ENCODE measurements around the gene APRT. TPM values are rescaled to one million over a fixed set of nuclear protein-coding genes. Genes with fewer than 3 reads are reported as not detected.
A peak's percentile ranks its signal among the peaks of the same experiment; 100 is the strongest.
"Not testable (repeated sequence)": the region's sequence is repeated elsewhere in the genome, so short reads cannot be mapped to it uniquely, and the experiment has no call there.

APRT gene
- total RNA-seq, 1 donor, result 70.8 TPM

DNA sequence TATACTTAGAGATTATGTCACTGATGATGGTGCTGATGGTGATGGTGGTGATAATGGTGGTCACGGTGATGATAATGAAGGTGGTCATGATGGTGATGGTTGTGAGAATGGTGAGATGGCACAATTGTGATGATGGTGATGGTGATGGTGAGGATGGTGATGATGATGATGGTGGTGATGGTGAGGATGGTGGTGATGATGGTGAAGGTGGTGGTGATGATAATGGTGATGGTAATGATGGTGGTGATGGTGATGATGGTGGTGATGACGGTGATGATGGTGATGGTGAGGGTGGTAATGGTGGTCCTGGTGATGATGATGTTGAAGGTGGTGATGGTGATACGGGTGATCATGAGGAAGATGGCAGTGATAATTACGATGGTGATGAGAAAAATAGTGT, 13.7 kb downstream of the APRT start:
- H3K27me3 ChIP-seq (ENCODE audit: insufficient read depth, low read length), result no peaks in the 10 kb centered on the region
- peaks cover 53% of the 10 kb centered on the region for H3K4me1 ChIP-seq (ENCODE audit: insufficient read depth, low read length)
- H3K9me3 ChIP-seq (ENCODE audit: low read depth, low read length), result no peaks in the 10 kb centered on the region
- no peak overlapping the region for H3K4me3 ChIP-seq (ENCODE audit: low read length)

DNA sequence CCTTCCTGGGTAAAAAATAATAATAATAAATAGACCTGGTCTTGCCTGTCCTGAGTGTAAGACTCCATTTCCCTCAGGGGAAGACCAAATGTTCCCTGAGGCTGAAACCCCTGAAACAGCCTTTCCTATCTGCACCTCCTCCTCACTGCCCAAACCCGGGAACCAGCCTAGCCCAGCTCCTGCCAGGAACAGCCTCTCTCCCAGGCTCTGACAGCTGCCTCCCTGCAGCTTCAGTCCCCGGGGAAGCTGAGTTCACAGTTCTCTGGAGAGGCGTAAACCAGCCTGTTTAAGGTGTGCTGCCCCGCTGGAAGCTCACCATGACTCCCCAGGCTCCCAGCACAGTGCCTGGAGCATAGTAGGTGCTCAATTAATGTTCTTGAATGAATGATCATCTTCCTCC, 15.4 kb downstream of the APRT start:
- no peaks in the 10 kb centered on the region for H3K9me3 ChIP-seq (ENCODE audit: low read depth, low read length)
- H3K4me3 ChIP-seq (ENCODE audit: low read length), result no peak overlapping the region
- H3K4me1 ChIP-seq (ENCODE audit: insufficient read depth, low read length), result peaks cover 53% of the 10 kb centered on the region
- no peaks in the 10 kb centered on the region for H3K27me3 ChIP-seq (ENCODE audit: insufficient read depth, low read length)

DNA sequence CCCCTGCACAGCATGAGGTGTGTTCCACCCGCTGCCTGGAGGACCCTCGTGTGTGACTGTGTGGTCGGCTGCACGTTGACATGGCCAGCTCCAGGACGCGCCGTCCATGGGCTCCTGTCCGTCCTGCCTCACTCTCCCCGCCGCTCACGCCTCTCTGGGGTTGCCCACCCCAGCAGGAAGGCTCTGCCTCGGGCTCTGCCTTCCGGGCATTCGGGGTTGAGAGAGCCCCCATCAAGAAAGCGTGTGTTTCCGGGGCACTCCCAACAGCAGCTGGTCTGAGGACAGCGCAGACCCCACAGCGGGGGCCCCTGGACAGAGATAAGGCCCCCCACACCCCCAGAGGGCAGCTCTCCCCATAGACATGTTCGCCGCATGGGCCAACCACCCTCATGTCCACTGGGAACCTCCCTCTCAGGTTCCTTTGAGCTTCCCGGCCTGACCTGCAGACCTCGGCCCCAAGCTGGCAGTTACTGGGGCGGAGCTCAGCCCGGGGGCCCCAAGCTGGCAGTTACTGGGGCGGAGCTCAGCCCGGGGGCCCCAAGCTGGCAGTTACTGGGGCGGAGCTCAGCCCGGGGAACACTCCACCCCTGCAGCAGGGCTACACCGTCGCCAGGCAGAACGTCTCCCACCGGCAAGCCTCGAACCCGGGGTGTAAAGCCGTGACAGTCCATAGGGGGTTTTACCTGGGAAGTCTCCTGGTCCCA, 18.3 kb downstream of the APRT start:
- no peaks in the 10 kb centered on the region for H3K9me3 ChIP-seq (ENCODE audit: low read depth, low read length)
- H3K27me3 ChIP-seq (ENCODE audit: insufficient read depth, low read length), result no peaks in the 10 kb centered on the region
- no peak overlapping the region for H3K4me3 ChIP-seq (ENCODE audit: low read length)
- peaks cover 68% of the 10 kb centered on the region for H3K4me1 ChIP-seq (ENCODE audit: insufficient read depth, low read length)

DNA sequence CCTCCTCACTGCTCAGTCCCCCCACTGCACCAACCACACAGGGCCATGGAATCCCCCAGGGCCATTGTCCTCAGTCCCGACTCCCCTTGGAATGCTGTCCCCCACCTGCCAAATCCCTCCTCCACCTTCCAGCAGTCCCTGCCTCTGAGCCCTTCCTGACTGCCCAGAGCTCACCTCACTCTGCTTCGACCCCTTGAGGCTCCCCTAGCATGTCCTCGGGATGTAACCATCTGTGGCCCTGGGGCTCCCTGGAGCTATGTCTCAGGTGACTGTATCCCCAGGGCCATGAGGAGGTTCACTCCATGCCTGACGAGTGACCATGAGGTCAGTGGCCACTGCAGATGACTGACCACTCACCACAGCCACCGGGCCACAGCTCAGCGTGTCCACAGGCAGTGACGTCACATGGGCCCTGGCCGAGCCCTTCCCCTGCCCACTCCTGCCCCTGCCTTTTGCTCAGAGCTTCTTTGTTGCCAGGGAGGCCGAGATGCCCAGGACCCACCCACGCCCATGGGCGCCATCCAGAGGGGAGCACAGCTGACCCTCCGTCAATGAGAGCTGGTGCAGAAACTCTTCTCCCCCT, 19.0 kb downstream of the APRT start:
- Histone ChIP-seq H3K27me3 (ENCODE audit: insufficient read depth, low read length) (no peaks in the 10 kb centered on the region), H3K4me3 (ENCODE audit: low read length) (no peak overlapping the region), H3K9me3 (ENCODE audit: low read depth, low read length) (no peaks in the 10 kb centered on the region), H3K4me1 (ENCODE audit: insufficient read depth, low read length) (peaks cover 68% of the 10 kb centered on the region)

DNA sequence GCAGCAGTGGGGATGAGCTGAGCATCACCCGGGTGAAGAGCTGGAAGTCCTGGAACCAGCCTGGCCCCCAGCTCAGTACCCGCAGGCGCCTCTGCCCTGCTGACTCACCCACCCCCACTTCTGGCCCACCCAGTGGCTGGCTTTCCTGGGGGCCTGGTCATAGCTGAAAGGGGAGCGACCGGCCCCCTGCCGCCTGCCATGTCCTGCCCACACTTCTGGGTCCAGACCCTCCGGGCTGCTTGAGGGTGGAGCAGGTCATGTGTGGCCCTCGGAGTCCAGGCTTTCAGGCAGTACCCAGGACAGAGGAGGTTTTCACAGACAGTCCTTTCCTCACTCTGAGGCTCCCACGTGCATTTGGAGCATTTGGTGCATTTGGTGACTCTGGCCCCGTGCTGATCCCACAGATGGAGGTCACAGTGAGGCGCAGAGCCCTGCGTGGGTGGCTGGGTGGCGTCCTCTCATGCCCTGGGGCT, 19.6 kb downstream of the APRT start:
- Histone ChIP-seq H3K27me3 (ENCODE audit: insufficient read depth, low read length) (no peaks in the 10 kb centered on the region), H3K9me3 (ENCODE audit: low read depth, low read length) (no peaks in the 10 kb centered on the region), H3K4me1 (ENCODE audit: insufficient read depth, low read length) (peaks cover 68% of the 10 kb centered on the region), H3K4me3 (ENCODE audit: low read length) (no peak overlapping the region)

DNA sequence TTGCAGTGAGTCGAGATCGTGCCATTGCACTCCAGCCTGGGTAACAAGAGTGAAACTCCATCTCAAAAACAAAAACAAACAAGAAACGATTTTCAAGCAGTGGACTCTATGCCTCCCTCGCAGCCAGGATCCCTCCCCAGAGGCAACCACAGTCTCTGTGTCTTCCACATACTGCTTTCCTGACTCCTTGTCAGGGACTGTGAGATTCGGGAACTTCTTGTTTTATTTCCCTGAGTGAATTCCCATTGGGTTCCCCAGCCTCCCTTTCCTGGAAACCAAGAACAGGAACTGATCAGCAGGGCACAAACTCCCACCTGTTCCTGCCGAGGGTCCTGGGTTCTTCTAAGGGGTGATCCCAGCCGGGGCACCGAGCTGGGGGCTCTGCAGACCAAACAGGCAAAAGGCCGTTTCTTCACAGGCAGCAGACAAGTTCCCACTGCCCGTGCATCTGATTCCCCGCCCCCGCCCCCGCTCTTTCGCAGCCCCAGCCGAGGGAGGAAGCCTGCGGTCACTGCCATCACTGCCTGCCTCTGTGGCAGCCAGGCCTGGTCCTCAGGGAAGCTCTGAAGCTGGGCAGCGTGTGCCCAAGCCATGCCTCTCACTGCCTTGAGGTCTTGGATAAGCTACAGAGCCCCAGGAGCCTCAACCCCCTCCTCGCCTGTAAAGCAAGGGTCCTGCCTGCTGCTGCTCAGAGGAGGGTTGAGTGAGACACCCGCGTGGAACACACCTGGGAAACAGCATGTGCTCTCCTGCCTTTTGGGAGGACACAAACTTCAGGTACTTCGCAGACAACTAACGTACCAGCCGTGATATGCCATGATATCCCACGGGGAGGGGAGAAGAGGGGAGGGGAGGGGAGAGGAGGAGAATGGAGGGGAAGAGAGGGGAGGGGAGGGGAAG, 21.2 kb downstream of the APRT start:
- Histone ChIP-seq H3K4me3 (ENCODE audit: low read length) (peak overlapping the region; percentile 5), H3K27me3 (ENCODE audit: insufficient read depth, low read length) (no peaks in the 10 kb centered on the region), H3K4me1 (ENCODE audit: insufficient read depth, low read length) (peaks cover 69% of the 10 kb centered on the region), H3K9me3 (ENCODE audit: low read depth, low read length) (no peaks in the 10 kb centered on the region)

DNA sequence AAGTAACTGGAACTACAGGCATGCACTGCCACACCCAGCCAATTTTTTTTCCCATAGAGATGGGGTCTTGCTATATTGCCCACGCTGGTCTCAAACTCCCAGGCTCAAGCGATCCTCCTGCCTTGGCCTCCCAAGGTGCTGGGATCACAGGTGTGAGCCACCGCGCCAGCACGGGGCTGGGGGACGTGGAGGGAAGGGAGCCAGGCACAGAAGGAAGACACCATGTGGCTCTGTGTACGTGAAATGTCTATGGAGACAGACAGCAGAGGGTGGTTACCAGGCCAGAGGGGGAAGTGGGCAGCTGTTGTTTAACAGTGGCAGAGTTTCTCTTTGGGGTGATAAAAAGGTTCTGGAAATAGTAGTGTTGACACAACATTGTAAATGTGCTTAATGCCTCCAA, 22.1 kb downstream of the APRT start:
- Histone ChIP-seq H3K27me3 (ENCODE audit: insufficient read depth, low read length) (no peaks in the 10 kb centered on the region), H3K4me1 (ENCODE audit: insufficient read depth, low read length) (peaks cover 60% of the 10 kb centered on the region), H3K4me3 (ENCODE audit: low read length) (no peak overlapping the region), H3K9me3 (ENCODE audit: low read depth, low read length) (no peaks in the 10 kb centered on the region)

DNA sequence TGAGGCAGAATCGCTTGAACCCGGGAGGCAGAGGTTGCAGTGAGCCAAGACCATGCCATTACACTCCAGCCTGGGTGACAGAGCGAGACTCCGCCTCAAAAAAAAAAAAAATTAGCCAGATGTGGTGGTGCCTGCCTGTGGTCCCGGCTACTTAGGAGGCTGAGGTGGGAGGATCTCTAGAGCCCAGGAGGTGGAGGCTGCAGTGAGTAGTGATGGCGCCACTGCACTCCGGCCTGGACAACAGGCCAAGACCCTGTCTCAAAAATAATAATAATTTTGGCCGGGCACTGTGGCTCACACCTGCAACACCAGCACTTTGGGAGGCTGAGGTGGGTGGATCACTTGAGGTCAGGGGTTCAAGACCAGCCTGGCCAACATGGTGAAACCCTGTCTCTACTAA, 23.0 kb downstream of the APRT start:
- not testable (repeated sequence) for H3K4me3 ChIP-seq (ENCODE audit: low read length); H3K9me3 ChIP-seq (ENCODE audit: low read depth, low read length); H3K27me3 ChIP-seq (ENCODE audit: insufficient read depth, low read length)
- peaks cover 58% of the 10 kb centered on the region for H3K4me1 ChIP-seq (ENCODE audit: insufficient read depth, low read length)

DNA sequence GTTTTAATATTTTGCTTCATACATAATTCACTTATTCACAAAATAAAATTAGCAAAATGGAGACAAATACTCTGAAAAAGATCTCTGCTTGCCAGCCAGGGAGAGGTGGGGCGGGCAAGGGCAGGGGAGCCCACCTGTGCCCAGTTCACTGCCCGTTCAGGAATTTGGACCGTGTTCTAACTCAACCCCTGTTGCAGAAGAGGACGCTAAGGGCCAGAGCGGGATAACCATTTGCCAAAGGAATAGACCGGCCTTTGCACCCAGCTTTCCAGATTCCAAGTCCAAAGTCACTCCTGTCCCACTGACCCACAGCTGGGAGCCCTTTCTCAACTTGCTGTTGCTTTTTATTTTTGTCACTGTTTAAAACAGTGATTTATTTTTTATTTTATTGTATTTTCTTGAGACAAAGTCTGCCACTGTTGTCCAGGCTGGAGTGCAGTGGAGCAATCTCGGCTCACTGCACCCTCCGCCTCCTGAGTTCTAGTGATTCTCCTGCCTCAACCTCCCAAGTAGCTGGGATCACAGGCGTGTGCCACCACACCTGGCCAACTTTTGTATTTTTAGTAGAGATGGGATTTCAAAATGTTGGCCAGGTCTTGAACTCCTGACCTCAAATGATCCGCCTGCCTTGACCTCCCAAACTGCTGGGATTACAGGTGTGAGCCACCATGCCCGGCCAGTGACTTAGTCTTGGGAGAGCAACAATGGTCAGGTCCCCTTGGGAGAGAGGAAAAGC, 24.0 kb downstream of the APRT start:
- Histone ChIP-seq H3K4me1 (ENCODE audit: insufficient read depth, low read length) (peaks cover 58% of the 10 kb centered on the region), H3K9me3 (ENCODE audit: low read depth, low read length) (no peaks in the 10 kb centered on the region), H3K4me3 (ENCODE audit: low read length) (no peak overlapping the region), H3K27me3 (ENCODE audit: insufficient read depth, low read length) (no peaks in the 10 kb centered on the region)

DNA sequence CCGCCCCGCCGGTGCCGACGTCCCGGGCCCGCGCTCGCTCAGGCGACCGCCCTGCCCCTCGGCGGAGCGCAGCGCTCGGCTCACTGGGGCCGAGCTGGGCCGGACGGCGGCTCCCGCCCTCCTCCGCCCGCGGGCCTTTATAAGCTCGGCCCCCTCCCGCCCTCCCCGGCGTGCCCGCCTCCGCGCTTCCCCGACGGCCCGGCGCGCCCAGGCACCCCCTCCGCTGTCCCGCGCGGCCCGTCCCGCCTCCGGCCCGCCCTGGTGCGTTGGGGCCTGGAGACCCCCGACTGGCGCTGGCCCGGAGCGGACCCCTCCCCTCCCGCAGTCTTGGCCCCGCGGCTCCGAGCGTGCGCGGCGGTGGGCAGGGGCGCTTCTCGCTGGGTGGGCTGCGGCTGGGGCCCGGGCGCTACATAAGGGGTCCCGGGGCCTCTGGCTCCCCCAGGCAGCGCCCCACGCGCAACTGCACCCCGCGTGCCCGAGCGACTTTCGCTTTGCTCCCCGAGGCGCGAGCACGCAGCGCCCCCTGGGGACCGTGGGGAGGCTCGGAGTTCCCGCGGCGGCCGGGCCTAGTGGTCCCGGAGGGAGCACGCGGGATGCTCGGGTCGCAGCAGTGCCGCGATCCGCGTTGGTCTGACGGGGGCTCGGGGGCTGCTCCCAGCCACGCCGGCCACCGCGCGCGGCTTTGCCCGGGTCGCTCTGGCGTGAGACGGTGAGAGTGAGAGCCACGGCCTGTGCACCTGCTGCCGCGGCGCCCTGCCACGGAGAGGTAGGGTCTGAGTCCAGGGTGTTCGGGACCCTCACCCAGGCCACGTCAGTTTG, 26.4 kb downstream of the APRT start, which contains the start of gene PIEZO1:
Gene PIEZO1, minus strand, starts transcription at position 115 of the 819 bp plus-strand sequence. CDS start 256 bp downstream, outside the sequence.
- Histone ChIP-seq H3K4me3 (ENCODE audit: low read length) (peak within 1 kb of the TSS; percentile 55), H3K4me1 (ENCODE audit: insufficient read depth, low read length) (peaks cover 60% of the 10 kb centered on the region), H3K9me3 (ENCODE audit: low read depth, low read length) (no peaks in the 10 kb centered on the region), H3K27me3 (ENCODE audit: insufficient read depth, low read length) (no peaks in the 10 kb centered on the region)

DNA sequence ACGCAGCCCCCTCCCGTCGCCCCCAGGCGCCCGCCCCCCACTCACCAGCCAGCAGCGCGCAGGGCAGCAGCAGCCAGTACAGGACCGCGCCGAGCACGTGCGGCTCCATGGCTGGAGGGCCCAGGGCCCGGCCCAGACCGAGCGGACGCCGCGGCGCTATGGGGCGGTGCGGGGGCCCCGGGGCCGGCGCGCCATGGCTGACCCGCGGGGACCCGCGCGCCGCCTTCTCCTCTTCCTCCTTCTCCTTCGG, 26.9 kb downstream of the APRT start:
- no peaks in the 10 kb centered on the region for H3K9me3 ChIP-seq (ENCODE audit: low read depth, low read length)
- H3K4me1 ChIP-seq (ENCODE audit: insufficient read depth, low read length), result peaks cover 60% of the 10 kb centered on the region
- H3K27me3 ChIP-seq (ENCODE audit: insufficient read depth, low read length), result no peaks in the 10 kb centered on the region
- peak overlapping the region; percentile 55 for H3K4me3 ChIP-seq (ENCODE audit: low read length)

DNA sequence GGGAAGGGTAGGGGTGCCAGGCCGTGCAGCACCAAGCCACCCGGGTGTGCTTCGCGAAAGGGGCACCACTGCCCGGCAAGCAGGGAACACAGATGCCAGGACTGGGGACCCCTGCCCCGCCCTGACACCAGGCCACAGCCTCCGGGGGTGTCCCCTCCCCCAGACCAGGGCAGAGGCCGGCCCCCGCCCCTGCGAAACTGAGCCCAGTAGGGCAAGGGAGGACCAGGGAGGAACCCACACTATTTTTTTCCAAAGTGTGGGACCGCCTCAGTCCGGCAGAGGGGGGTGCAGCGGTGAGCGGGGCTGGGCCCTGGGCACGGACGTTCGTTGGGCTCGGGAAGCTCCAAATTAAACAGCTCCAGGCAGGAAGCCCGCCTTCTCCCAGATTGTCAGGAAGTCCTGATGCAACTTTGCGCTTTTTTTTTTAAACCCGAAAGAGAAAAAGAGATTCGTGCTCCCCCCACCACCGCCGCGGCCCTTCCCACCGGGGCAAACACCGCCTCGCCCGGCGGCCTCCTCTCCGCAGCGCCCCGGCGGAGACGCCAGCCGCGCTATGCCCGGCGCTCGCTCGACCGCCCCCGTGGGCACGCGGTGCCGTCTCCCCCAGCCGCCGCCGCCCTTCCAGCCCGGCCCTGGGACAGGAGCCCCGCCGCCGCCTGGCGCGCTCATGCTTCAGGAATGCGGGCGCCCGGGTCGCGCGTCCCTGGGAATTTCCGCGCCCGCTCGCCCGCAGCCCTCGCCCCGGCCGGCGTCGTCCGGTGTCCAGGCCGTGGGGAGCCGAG, 27.5 kb downstream of the APRT start:
- Histone ChIP-seq H3K9me3 (ENCODE audit: low read depth, low read length) (no peaks in the 10 kb centered on the region), H3K4me3 (ENCODE audit: low read length) (peak overlapping the region; percentile 55), H3K4me1 (ENCODE audit: insufficient read depth, low read length) (peaks cover 60% of the 10 kb centered on the region), H3K27me3 (ENCODE audit: insufficient read depth, low read length) (no peaks in the 10 kb centered on the region)

DNA sequence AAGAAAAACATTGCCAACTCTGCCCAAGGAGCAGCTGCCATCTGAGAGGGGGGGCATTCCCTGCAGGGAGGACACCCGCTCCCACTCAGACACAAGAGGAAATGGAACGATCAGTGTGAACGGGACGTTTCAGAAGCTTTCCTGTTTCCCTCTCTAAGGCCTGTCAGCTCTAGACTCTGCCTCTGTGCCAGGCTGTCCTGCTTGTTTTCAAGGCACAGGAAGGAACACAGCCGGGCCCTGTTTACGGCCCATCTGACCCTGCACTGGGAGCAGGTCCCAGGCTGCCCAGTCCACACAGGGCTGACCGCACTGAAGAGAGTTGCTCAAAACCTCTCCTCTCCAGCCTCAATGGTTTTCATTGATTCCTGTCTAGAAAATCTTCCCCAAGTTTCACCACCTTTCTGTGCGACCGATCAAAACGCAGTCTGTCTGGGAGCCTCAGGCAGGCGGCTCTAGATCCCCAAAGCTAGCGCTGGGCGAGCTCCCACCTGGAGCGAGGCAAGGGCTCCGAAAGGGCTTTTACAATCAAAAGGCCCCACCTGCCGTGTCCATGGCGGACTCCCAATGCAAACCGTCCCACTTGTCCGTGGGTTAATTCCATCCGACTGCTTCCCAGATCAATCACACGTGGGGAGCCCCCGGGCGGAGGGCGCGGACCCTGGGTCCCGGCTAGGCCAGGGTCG, 28.2 kb downstream of the APRT start:
- H3K4me3 ChIP-seq (ENCODE audit: low read length), result peak overlapping the region; percentile 55
- H3K27me3 ChIP-seq (ENCODE audit: insufficient read depth, low read length), result no peaks in the 10 kb centered on the region
- no peaks in the 10 kb centered on the region for H3K9me3 ChIP-seq (ENCODE audit: low read depth, low read length)
- peaks cover 64% of the 10 kb centered on the region for H3K4me1 ChIP-seq (ENCODE audit: insufficient read depth, low read length)
